ENCODE results near the gene KIAA1755.

DNA sequence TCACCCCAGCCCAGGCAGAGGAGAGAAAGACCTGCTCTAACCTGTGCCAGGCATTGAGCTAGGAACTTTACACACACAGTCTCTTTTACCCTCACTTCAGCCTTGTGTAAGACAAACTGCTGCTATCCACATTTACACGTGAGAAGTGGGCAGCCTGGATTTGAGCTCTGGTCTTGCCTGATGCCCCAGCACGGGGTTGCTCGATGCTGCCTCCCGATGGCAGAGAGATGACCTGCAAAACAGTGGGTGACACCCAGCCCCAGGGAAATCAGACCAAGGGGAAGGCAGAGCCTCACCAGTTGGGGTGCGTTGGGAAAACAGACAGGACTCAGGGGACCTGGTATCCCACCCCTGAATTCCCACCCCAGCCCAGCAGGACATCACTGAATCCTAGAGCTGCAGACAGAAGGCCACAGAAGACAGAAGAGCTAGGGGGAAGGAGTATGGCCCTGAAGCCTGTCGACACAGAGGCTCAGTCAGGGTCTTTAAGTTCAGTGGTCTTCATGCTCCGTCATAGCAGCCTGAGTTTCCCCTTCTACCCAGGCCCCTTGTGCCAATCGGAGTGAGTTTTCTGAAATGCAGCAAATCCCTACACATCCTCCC, 44.4 kb upstream of the KIAA1755 start:
- TF ChIP-seq EP300 (IDR thresholded peaks at IDR 0.05) (no peak), POLR2A (IDR thresholded peaks at IDR 0.05) (no peak)
- TF ChIP-seq, protein P1, sequence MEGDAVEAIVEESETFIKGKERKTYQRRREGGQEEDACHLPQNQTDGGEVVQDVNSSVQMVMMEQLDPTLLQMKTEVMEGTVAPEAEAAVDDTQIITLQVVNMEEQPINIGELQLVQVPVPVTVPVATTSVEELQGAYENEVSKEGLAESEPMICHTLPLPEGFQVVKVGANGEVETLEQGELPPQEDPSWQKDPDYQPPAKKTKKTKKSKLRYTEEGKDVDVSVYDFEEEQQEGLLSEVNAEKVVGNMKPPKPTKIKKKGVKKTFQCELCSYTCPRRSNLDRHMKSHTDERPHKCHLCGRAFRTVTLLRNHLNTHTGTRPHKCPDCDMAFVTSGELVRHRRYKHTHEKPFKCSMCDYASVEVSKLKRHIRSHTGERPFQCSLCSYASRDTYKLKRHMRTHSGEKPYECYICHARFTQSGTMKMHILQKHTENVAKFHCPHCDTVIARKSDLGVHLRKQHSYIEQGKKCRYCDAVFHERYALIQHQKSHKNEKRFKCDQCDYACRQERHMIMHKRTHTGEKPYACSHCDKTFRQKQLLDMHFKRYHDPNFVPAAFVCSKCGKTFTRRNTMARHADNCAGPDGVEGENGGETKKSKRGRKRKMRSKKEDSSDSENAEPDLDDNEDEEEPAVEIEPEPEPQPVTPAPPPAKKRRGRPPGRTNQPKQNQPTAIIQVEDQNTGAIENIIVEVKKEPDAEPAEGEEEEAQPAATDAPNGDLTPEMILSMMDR (IDR thresholded peaks at IDR 0.05): peak; percentile 24 to 49 (median 30)

Measured in tibial nerve (tissue), 4 donors.